ENCODE results near the gene IL10RA. TPM values are rescaled to one million over a fixed set of nuclear protein-coding genes. Genes with fewer than 3 reads are reported as not detected.

IL10RA gene
- total RNA-seq, 4 donors from 2014 or later: 9.8 to 50.3 (median 23.9) TPM

- Histone ChIP-seq H3K4me1 (peaks cover 0 to 23% (median 7%) of the 10 kb centered on the region in 4 donors), H3K27ac (no peak overlapping the region), H3K36me3 (no peaks in the 10 kb centered on the region), H3K9me3 (no peaks in the 10 kb centered on the region), H3K27me3 (no peaks in the 10 kb centered on the region), H3K4me3 (no peak overlapping the region)
- DNase-seq: no peak
- TF ChIP-seq CTCF (IDR thresholded peaks at IDR 0.05): no peak
- TF ChIP-seq POLR2A (IDR thresholded peaks at IDR 0.05): no peak
Observed at GRCh38 chr11:117949062-117949461, 37.1 kb upstream of the IL10RA start.

DNA sequence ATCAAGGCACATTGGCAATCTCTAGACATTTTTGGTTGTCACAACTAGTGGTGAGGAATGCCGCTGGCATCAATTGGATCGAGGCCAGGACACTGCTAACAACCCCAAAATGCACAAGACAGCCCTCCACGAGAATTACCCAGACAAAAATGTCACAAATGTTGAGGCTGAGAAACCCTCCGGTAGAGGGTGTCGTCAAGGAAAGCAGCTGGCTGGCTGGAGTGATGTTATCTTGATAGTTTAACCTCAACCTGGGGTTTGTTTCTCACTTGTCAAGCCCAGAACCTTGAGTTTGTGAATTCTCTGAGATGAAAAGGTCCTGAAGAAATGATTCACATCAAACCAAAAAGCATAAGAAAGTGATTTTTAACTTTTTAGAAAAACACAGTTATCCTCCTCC lies 35.9 kb upstream of the IL10RA start:
- H3K4me1 ChIP-seq: peaks cover 0 to 23% (median 7%) of the 10 kb centered on the region in 4 donors
- H3K4me3 ChIP-seq: no peak overlapping the region
- H3K9me3 ChIP-seq: no peaks in the 10 kb centered on the region
- peak in 2 of 3 donors; percentile 66 to 78 for DNase-seq
- peak overlapping the region; percentile 50 to 70 (median 54) for H3K27ac ChIP-seq
- peak; percentile 14 to 55 (median 34) for TF ChIP-seq CTCF (IDR thresholded peaks at IDR 0.05)
- TF ChIP-seq POLR2A (IDR thresholded peaks at IDR 0.05): no peak
- no peaks in the 10 kb centered on the region for H3K36me3 ChIP-seq
- no peaks in the 10 kb centered on the region for H3K27me3 ChIP-seq

DNA sequence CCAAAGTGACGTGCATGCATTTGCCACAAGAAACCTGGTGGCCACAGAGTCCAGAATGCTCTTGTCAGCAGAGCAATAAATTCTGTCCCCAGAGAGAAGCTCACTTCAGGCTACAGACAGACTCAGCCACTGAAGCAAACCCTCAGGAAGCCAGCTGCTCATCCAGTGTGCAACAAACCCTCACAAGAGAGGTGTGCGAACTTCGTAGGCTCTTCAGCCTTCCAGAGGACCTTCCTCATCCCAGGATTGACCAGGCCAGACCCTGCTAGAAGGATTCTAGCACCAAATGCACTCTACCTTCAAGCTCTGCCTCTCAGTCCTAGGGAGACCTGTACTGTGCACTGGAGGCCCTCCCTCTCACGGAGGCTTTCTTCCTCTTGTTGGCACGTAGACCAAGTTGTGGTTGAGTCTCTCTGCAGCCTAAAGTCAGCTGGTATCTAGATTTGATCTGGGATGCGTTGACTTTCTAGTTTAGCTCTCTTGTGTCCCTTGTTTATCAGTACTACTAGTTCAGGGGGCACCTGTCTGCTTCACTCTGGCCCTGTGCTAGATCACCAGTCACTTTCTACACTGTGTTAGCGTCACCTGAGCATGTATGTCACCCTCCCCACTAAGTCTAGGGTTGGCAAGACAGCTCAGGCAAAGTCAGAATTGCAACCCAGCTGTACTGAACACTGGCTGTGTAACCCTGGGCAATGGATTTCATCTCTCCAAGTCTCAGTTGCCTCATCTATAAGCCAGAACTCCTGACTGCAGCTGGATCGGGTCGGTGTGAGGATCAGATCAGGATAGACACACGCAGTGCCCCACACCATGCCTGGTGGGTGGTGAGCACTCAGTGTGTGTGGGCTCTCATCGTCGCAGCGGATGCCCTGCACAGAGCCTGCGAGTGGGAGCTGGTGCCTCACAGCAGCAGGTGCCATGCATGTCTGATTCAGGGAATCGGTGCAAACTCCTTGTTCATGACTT lies 34.9 kb upstream of the IL10RA start:
- H3K4me3 ChIP-seq: no peak overlapping the region
- peak overlapping the region; percentile 50 to 70 (median 54) for H3K27ac ChIP-seq
- no peaks in the 10 kb centered on the region for H3K9me3 ChIP-seq
- no peaks in the 10 kb centered on the region for H3K27me3 ChIP-seq
- peak in 2 of 3 donors; percentile 67 to 76 for DNase-seq
- TF ChIP-seq CTCF (IDR thresholded peaks at IDR 0.05) (no peak), POLR2A (IDR thresholded peaks at IDR 0.05) (no peak)
- H3K4me1 ChIP-seq: peaks cover 0 to 23% (median 7%) of the 10 kb centered on the region in 4 donors
- H3K36me3 ChIP-seq: no peaks in the 10 kb centered on the region

DNA sequence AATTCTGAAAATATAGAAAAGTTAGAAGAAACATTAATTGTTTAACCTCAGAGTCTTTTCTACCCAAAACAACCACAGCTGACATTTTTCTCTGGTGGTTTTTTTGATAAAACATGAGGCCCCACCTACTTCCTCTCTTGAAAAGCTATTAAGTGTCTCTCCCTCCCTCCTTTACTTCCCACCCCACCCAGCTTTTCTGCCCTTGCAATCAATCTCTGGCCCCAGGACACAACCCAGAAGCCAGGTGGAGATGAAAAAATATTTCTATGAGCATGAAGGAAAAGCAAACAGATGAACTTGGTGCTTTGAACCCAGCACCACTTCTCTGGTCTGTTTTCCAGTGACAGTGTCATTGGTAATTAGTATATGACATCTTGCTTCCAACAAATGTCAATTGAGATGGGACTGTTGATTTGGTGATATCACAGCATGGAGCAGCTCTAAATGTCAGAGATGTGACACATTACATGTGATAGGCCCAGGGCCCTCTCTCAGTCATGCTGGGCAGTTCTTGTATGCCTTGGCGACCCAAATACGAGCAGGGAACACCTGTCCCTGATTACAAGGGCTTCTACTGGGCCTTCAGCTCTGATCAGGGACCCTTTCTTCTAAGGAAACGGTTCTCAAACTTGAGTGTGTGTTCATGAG lies 33.0 kb upstream of the IL10RA start:
- peak overlapping the region in 3 of 4 donors; percentile 34 to 70 (median 41) for H3K27ac ChIP-seq
- no peaks in the 10 kb centered on the region for H3K27me3 ChIP-seq
- no peaks in the 10 kb centered on the region for H3K36me3 ChIP-seq
- DNase-seq: no peak
- no peak overlapping the region for H3K4me3 ChIP-seq
- TF ChIP-seq POLR2A (IDR thresholded peaks at IDR 0.05) (no peak), CTCF (IDR thresholded peaks at IDR 0.05) (no peak)
- peaks cover 0 to 23% (median 7%) of the 10 kb centered on the region in 4 donors for H3K4me1 ChIP-seq
- H3K9me3 ChIP-seq: no peaks in the 10 kb centered on the region

GRCh38 chr11:117958949-117959348 lies 27.2 kb upstream of the IL10RA start:
- no peak for TF ChIP-seq CTCF (IDR thresholded peaks at IDR 0.05)
- TF ChIP-seq POLR2A (IDR thresholded peaks at IDR 0.05): no peak
- H3K4me1 ChIP-seq: peaks cover 0 to 4% (median 0%) of the 10 kb centered on the region in 4 donors
- no peak overlapping the region for H3K4me3 ChIP-seq
- H3K9me3 ChIP-seq: no peaks in the 10 kb centered on the region
- no peak for DNase-seq
- no peaks in the 10 kb centered on the region for H3K27me3 ChIP-seq
- no peak overlapping the region for H3K27ac ChIP-seq
- H3K36me3 ChIP-seq: no peaks in the 10 kb centered on the region

Data from Peyer's patch (tissue), 4 donors.